Smooth muscle cell of the umbilical artery (primary cell): ENCODE measurements around the gene NSRP1. TPM values are rescaled to one million over a fixed set of nuclear protein-coding genes. Genes with fewer than 3 reads are reported as not detected.

Experiments used
- total RNA-seq: library from RNA; depleted of rRNA; stranded (reverse); fragments of >200 nt; gene quantifications from 2 replicates; pipeline ENCODE4 v1.2.3, GENCODE V29; 2014

Gene NSRP1, protein sequence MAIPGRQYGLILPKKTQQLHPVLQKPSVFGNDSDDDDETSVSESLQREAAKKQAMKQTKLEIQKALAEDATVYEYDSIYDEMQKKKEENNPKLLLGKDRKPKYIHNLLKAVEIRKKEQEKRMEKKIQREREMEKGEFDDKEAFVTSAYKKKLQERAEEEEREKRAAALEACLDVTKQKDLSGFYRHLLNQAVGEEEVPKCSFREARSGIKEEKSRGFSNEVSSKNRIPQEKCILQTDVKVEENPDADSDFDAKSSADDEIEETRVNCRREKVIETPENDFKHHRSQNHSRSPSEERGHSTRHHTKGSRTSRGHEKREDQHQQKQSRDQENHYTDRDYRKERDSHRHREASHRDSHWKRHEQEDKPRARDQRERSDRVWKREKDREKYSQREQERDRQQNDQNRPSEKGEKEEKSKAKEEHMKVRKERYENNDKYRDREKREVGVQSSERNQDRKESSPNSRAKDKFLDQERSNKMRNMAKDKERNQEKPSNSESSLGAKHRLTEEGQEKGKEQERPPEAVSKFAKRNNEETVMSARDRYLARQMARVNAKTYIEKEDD
- total RNA-seq, result 7.7 and 13.4 TPM in 2 replicates

DNA sequence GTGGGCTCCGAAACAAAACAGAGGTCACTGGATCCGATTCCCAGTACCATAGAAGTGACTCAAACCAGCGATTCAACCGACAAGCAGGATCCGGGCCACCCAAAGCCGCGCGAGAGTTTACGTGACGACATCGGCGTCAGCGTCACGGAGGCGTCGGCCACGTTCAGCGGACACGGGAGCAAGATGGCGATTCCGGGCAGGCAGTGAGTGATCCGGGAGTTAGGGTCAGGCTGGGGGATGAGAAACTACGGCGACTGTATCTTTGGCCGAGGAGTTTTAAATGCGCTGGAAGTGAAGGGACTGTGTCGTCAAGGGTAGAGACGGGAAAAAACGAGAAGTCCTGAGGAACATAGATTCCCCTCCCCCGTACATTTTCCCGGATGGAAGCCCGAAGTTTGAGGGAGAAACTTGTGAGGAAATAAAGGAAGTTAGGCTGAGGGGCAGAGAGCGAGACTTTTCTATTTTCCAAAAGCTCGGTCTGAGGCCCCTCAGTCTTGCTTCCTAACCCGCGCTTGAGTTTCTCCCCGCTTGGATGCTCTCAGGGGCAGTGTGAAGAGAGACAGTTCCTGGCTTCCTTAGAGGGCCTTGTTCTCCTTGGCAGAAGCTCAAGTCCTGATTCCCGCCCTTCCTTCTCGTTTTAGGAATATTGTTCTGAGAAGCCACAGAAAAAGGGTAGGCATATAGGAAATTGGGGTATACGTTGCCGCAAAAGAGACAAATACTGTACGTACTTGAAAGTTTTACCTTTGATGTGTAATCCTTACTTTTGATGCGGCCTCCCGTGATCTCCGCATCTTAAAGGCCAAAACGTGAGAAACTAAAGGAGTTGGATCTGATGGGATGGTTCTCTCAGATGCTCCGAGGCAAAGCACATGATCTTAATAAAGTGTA is at the start of gene NSRP1:
Gene NSRP1 (plus strand): TSS at position 156 of the 891 bp plus-strand sequence. CDS start 28 bp downstream, at position 184.

DNA sequence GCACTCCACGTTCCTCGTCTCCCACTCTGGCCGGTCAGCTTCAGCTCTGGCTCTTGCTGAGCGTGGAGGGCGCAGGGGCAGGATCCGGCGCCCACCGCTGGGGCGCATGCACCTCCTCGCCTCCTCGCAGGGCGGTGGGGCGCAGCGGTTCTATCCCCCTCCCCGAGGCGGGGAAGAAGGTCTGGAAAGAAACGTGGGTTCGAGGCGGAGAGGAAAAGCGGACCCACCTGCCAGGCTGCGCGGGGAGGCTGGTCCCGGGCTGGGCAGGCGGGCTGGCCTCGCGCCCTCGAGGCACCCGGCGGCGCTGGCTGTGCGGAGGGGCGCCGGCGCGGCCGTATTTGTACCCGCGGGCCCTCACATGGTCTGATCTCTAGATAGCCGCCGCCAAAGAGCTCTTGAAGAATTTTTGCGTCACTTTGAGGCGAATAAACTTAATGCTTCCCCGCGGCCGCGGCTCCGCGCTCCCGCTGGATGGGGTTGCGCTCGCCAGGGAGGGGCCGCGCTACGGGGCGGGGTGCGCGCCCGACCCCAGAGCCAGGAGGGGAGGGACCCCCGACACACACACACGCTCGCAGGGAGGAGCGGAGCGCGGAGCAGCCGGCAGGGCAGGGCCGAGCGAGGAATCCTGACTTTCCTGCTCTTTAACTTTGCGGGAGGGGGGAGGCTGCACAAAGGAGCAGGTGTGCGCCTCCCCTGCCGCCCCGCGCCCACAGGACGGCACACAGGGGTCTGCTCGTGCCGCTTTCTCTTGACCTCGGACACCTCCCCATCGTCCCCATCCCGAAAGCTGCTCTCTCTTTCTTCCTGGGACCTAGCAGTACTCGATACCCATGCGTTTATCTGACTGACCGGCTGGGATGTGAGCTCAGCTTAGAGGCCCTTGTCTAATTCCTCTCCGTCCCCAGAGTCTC is 119.0 kb downstream of the NSRP1 start, which contains the start of gene SLC6A4:
Gene SLC6A4 (minus strand): TSS at position 312 of the 911 bp plus-strand sequence. CDS start 13,739 bp downstream, outside the sequence.

Other genes with a start within 250 kb of the NSRP1 start
- gene SSH2, start 186.6 kb upstream of the NSRP1 start, total RNA-seq, result 5.6 and 15.9 TPM in 2 replicates
- 0.59 and 1.3 TPM in 2 replicates for gene EFCAB5, start 175.2 kb upstream of the NSRP1 start, total RNA-seq
- not detected in 2 replicates for gene SLC6A4, start 118.9 kb downstream of the NSRP1 start, total RNA-seq
- 27.9 and 35.6 TPM in 2 replicates for gene BLMH, start 175.1 kb downstream of the NSRP1 start, total RNA-seq
- not detected in 2 replicates for gene TMIGD1, start 217.2 kb downstream of the NSRP1 start, total RNA-seq